ENCODE measurements around the gene PROX2. TPM values are rescaled to one million over a fixed set of nuclear protein-coding genes. Genes with fewer than 3 reads are reported as not detected.

The PROX2 gene
- total and polyA plus RNA-seq, 12 donors: 0.08 TPM; not detected in 11

DNA sequence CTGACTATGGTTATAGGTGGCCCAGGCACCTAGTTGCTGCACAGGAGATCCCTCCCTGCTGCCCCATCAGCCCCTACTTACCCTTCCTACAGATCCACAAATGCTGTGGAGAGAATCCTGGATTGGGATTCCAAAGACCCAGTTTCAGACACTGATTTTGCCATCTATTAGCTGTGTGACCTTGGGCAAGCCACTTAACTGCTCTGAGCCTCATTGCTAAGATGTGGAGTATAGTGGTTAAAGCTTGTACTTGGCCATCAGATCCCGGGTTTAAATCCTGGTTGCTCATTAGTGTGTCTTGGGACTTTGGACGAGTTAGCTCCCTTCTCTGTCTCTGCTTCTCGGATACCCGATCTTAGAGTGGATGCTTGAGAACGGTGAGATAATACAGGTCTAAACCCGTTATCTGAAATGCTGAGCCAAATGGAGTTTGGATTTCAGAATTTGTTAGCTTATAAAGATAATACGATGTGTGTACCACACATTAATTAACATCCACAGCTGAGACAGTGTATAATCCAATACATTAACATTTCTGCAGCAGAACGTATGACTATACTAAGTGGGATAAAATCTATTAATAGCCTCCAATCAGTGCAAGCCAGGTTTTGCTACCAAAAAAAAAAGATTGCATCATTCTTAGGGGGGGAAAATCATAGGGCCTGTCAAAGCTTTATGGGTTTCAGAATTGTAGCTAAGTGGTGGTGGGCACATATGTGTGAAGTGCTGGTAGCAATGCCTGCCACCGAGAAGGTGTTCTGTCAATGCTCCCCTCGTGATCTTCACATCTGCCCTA, 16.0 kb downstream of the PROX2 start:
- intact Hi-C loops (cut with DNase I): loop anchor here (5.0 kb wide), 2 partner anchors 47 to 227 kb away; no protein-coding TSS in a partner anchor
- no peaks in the 10 kb centered on the region for H3K4me1 ChIP-seq (replicated peaks in 1 of 2)
- no peaks in the 10 kb centered on the region for H3K27me3 ChIP-seq
- no peak for DNase-seq
- WGBS, 4 donors: 52 to 68% (median 60%) methylated on average over 10 of the region's 10 CpGs
- no peaks in the 10 kb centered on the region for H3K9me3 ChIP-seq (replicated peaks in 1 of 3)
- TF ChIP-seq, protein P1, sequence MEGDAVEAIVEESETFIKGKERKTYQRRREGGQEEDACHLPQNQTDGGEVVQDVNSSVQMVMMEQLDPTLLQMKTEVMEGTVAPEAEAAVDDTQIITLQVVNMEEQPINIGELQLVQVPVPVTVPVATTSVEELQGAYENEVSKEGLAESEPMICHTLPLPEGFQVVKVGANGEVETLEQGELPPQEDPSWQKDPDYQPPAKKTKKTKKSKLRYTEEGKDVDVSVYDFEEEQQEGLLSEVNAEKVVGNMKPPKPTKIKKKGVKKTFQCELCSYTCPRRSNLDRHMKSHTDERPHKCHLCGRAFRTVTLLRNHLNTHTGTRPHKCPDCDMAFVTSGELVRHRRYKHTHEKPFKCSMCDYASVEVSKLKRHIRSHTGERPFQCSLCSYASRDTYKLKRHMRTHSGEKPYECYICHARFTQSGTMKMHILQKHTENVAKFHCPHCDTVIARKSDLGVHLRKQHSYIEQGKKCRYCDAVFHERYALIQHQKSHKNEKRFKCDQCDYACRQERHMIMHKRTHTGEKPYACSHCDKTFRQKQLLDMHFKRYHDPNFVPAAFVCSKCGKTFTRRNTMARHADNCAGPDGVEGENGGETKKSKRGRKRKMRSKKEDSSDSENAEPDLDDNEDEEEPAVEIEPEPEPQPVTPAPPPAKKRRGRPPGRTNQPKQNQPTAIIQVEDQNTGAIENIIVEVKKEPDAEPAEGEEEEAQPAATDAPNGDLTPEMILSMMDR (IDR thresholded peaks at IDR 0.05): no peak
- no peak for TF ChIP-seq POLR2A (IDR thresholded peaks at IDR 0.05)
- no peak overlapping the region for H3K4me3 ChIP-seq
- no peaks in the 10 kb centered on the region for H3K36me3 ChIP-seq (replicated peaks in 1 of 2)
- no peak overlapping the region for H3K27ac ChIP-seq

DNA sequence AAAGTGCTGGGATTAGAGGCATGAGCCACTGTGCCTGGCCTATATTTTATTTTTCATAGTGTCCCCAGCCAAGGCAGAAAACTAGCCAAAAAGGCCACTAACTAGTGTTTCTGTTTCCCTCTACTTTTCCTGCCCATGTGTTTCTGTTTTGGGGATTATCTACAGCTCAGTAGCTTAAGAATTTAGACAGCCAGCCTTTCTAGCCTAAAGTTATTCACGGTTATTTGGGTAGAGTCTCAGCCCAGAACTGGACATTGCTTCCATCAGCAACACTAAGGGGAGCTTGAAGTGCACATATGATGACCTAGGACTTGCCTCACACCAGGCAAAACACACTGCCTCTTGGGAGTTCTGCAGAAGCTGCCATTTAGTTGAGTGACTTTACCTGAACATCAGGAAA, 17.9 kb downstream of the PROX2 start:
- Histone ChIP-seq H3K27me3 (no peaks in the 10 kb centered on the region), H3K36me3 (replicated peaks in 1 of 2) (no peaks in the 10 kb centered on the region), H3K4me1 (replicated peaks in 1 of 2) (no peaks in the 10 kb centered on the region), H3K9me3 (replicated peaks in 1 of 3) (no peaks in the 10 kb centered on the region), H3K27ac (no peak overlapping the region), H3K4me3 (no peak overlapping the region)
- DNase-seq: no peak
- intact Hi-C loops (cut with DNase I): no loop called here
- no peak for TF ChIP-seq POLR2A (IDR thresholded peaks at IDR 0.05)
- TF ChIP-seq, protein P1 (IDR thresholded peaks at IDR 0.05): no peak
- WGBS, 4 donors: 56 to 90% (median 77%) methylated on average over 1 of the region's 1 CpG

DNA sequence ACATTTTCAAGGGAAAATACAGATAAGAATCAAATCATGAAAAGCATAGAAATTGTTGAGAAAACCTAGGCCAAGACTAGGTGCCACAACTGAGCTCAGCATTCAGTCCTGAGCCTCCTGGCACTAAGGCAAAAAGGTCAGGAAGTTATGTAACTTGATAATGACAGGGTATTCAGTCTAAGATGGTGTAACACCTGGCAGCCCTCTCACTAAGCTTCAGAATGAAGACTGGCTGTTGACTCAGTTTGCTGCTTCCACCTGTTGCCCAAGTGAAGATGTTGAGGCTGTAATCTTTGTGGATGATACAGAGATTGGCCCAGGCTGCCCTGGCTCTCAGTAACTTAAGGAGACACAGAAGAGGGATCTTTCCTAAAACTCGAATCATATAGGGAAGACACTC, 19.6 kb downstream of the PROX2 start:
- no peaks in the 10 kb centered on the region for H3K36me3 ChIP-seq (replicated peaks in 1 of 2)
- no peaks in the 10 kb centered on the region for H3K4me1 ChIP-seq (replicated peaks in 1 of 2)
- TF ChIP-seq, protein P1 (IDR thresholded peaks at IDR 0.05): no peak
- TF ChIP-seq POLR2A (IDR thresholded peaks at IDR 0.05): no peak
- H3K4me3 ChIP-seq: no peak overlapping the region
- intact Hi-C loops (cut with DNase I): no loop called here
- WGBS, 4 donors: 70 to 79% (median 77%) methylated on average over 1 of the region's 1 CpG
- H3K9me3 ChIP-seq (replicated peaks in 1 of 3): no peaks in the 10 kb centered on the region
- DNase-seq: no peak
- H3K27ac ChIP-seq: no peak overlapping the region
- no peaks in the 10 kb centered on the region for H3K27me3 ChIP-seq

DNA sequence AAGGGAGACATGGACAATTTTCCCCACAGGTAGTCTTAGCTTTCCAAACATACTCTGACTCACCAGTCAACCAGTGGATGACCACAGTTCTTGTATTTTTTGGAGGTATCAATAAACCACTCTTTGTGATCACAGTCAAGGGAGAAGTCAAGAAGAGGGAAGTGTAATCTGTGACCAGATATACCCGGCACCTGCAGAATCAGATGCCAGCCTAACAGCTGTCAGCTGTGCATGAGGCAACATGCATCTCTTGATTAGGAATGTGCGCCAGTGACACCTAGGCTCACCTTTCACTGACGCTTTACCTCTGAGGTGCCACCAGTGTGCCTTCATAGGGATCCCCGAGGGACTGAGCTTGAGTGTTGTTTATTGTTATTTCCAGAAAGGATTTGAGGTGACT, 20.0 kb downstream of the PROX2 start:
- Histone ChIP-seq H3K4me1 (replicated peaks in 1 of 2) (no peaks in the 10 kb centered on the region), H3K27me3 (no peaks in the 10 kb centered on the region), H3K27ac (peak overlapping the region in 1 of 5 donors; percentile 59), H3K36me3 (replicated peaks in 1 of 2) (no peaks in the 10 kb centered on the region), H3K9me3 (replicated peaks in 1 of 3) (no peaks in the 10 kb centered on the region), H3K4me3 (no peak overlapping the region)
- DNase-seq: no peak
- 73 to 88% (median 73%) methylated on average over 4 of the region's 4 CpGs for WGBS, 4 donors
- intact Hi-C loops (cut with DNase I): no loop called here
- TF ChIP-seq POLR2A (IDR thresholded peaks at IDR 0.05): no peak
- TF ChIP-seq, protein P1 (IDR thresholded peaks at IDR 0.05): no peak

Data from adrenal gland (tissue), 12 donors.